Endothelial cell (in vitro differentiated cells): ENCODE measurements around the gene NKX2-2. TPM values are rescaled to one million over a fixed set of nuclear protein-coding genes. Genes with fewer than 3 reads are reported as not detected.

Experiments
- DNase-seq: peaks from one replicate; pipeline ENCODE4 v3.0.0; 2021; ENCODE audit warnings: low spot score
- H3K27ac Mint-ChIP-seq: one replicate; pipeline ENCODE4 v1.8.0; 2021; ENCODE audit warnings: mixed read lengths, inconsistent platforms; ENCODE audit not compliant: unreplicated experiment
- H3K27me3 Mint-ChIP-seq: one replicate; pipeline ENCODE4 v1.8.0; 2021; ENCODE audit warnings: mild to moderate bottlenecking, moderate library complexity, mixed read lengths, inconsistent platforms; ENCODE audit not compliant: unreplicated experiment
- H3K36me3 Mint-ChIP-seq: one replicate; pipeline ENCODE4 v1.8.0; 2021; ENCODE audit warnings: mild to moderate bottlenecking, low read depth, mixed read lengths, inconsistent platforms; ENCODE audit not compliant: unreplicated experiment
- H3K4me1 Mint-ChIP-seq: one replicate; pipeline ENCODE4 v1.8.0; 2021; ENCODE audit warnings: mild to moderate bottlenecking, mixed read lengths, inconsistent platforms; ENCODE audit not compliant: unreplicated experiment
- H3K4me3 Mint-ChIP-seq: one replicate; pipeline ENCODE4 v1.8.0; 2021; ENCODE audit warnings: mild to moderate bottlenecking, mixed read lengths, inconsistent platforms; ENCODE audit not compliant: unreplicated experiment
- H3K9me3 Mint-ChIP-seq: one replicate; pipeline ENCODE4 v1.8.0; 2021; ENCODE audit warnings: mixed read lengths, inconsistent platforms; ENCODE audit not compliant: unreplicated experiment
- CTCF ChIP-seq: fragments of 200-600 bp; sonication (generic); IDR thresholded peaks from one replicate; pipeline ENCODE4 v1.5.0; 2021; ENCODE audit warnings: antibody characterized with exemption; ENCODE audit not compliant: unreplicated experiment
- total RNA-seq: library from RNA; stranded (reverse); fragmentation: NEBNext Ultra II Directional; extraction: Animal tissue kit (Norgen Biotek cat#: 25700); gene quantifications from one replicate; pipeline ENCODE4 v1.2.1, GENCODE V29; 2021; ENCODE audit not compliant: unreplicated experiment

NKX2-2 gene
- total RNA-seq, 1 donor from 2014 or later: 0.82 TPM

- H3K9me3 Mint-ChIP-seq: no peaks in the 10 kb centered on the region
- H3K36me3 Mint-ChIP-seq: no peaks in the 10 kb centered on the region
- H3K4me1 Mint-ChIP-seq: peaks cover 6% of the 10 kb centered on the region
- DNase-seq: no peak
- H3K27me3 Mint-ChIP-seq: peaks cover 5% of the 10 kb centered on the region
- no peak overlapping the region for H3K4me3 Mint-ChIP-seq
- no peak overlapping the region for H3K27ac Mint-ChIP-seq
- no peak for TF ChIP-seq CTCF
Observed at GRCh38 chr20:21528870-21529269, 15.0 kb upstream of the NKX2-2 start.

GRCh38 chr20:21527908-21528307 lies 14.0 kb upstream of the NKX2-2 start:
- Mint-ChIP-seq H3K9me3 (no peaks in the 10 kb centered on the region), H3K27ac (no peak overlapping the region), H3K4me3 (no peak overlapping the region), H3K4me1 (peaks cover 15% of the 10 kb centered on the region), H3K27me3 (peaks cover 13% of the 10 kb centered on the region), H3K36me3 (no peaks in the 10 kb centered on the region)
- no peak for TF ChIP-seq CTCF
- DNase-seq: no peak

- H3K27me3 Mint-ChIP-seq: peaks cover 12% of the 10 kb centered on the region
- H3K36me3 Mint-ChIP-seq: no peaks in the 10 kb centered on the region
- no peak overlapping the region for H3K27ac Mint-ChIP-seq
- no peak overlapping the region for H3K4me3 Mint-ChIP-seq
- peaks cover 16% of the 10 kb centered on the region for H3K4me1 Mint-ChIP-seq
- H3K9me3 Mint-ChIP-seq: no peaks in the 10 kb centered on the region
- no peak for DNase-seq
- TF ChIP-seq CTCF: no peak
Observed at GRCh38 chr20:21526776-21527175, 12.9 kb upstream of the NKX2-2 start.

- Mint-ChIP-seq H3K9me3 (no peaks in the 10 kb centered on the region), H3K4me3 (no peak overlapping the region), H3K27me3 (peaks cover 29% of the 10 kb centered on the region), H3K36me3 (no peaks in the 10 kb centered on the region), H3K4me1 (peaks cover 36% of the 10 kb centered on the region), H3K27ac (no peak overlapping the region)
- no peak for DNase-seq
- TF ChIP-seq CTCF: no peak
Observed at GRCh38 chr20:21523895-21524294, 10.0 kb upstream of the NKX2-2 start.

- Mint-ChIP-seq H3K27ac (no peak overlapping the region), H3K9me3 (no peaks in the 10 kb centered on the region), H3K36me3 (no peaks in the 10 kb centered on the region), H3K4me3 (peak overlapping the region; percentile 57), H3K4me1 (peaks cover 38% of the 10 kb centered on the region), H3K27me3 (peaks cover 29% of the 10 kb centered on the region)
- no peak for TF ChIP-seq CTCF
- no peak for DNase-seq
Observed at GRCh38 chr20:21523281-21523868, 9.5 kb upstream of the NKX2-2 start.
